SK-N-SH (cell line): ENCODE results near the gene TNFRSF21.

Experiments
- CHD2 ChIP-seq: fragments of 150-350 bp; IDR thresholded peaks from 2 replicates; pipeline ENCODE4 v1.6.1; 2018; ENCODE audit warnings: low read length; ENCODE audit not compliant: partially characterized antibody
- GABPA ChIP-seq: IDR thresholded peaks from 2 replicates; pipeline ENCODE4 v1.4.0; 2012; ENCODE audit warnings: low read depth, mild to moderate bottlenecking
- NRF1 ChIP-seq: IDR thresholded peaks from 2 replicates; pipeline ENCODE4 v1.6.1; 2012; ENCODE audit warnings: low read depth, mild to moderate bottlenecking, low read length
- REST ChIP-seq: IDR thresholded peaks from 2 replicates; pipeline ENCODE4 v1.6.1; 2012; ENCODE audit warnings: mild to moderate bottlenecking, low read depth, low read length, moderate library complexity
- ZBTB33 ChIP-seq: IDR thresholded peaks from 2 replicates; pipeline ENCODE4 v1.4.0; 2012; ENCODE audit warnings: low read depth, borderline replicate concordance
- TF ChIP-seq, protein P1 (sequence below): fragments of 200-600 bp; sonication (generic); IDR thresholded peaks from 2 replicates; pipeline ENCODE4 v1.6.1; 2017; ENCODE audit warnings: antibody characterized with exemption, mild to moderate bottlenecking, moderate library complexity
- TF ChIP-seq, protein P2 (sequence below): IDR thresholded peaks from 2 replicates; pipeline ENCODE4 v1.4.0; 2012; ENCODE audit warnings: low read depth

- TF ChIP-seq, protein P1, sequence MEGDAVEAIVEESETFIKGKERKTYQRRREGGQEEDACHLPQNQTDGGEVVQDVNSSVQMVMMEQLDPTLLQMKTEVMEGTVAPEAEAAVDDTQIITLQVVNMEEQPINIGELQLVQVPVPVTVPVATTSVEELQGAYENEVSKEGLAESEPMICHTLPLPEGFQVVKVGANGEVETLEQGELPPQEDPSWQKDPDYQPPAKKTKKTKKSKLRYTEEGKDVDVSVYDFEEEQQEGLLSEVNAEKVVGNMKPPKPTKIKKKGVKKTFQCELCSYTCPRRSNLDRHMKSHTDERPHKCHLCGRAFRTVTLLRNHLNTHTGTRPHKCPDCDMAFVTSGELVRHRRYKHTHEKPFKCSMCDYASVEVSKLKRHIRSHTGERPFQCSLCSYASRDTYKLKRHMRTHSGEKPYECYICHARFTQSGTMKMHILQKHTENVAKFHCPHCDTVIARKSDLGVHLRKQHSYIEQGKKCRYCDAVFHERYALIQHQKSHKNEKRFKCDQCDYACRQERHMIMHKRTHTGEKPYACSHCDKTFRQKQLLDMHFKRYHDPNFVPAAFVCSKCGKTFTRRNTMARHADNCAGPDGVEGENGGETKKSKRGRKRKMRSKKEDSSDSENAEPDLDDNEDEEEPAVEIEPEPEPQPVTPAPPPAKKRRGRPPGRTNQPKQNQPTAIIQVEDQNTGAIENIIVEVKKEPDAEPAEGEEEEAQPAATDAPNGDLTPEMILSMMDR, result no peak
- TF ChIP-seq CHD2, result no peak
- no peak for TF ChIP-seq ZBTB33
- TF ChIP-seq NRF1, result no peak
- TF ChIP-seq GABPA, result no peak
- TF ChIP-seq REST, result no peak
- TF ChIP-seq, protein P2, sequence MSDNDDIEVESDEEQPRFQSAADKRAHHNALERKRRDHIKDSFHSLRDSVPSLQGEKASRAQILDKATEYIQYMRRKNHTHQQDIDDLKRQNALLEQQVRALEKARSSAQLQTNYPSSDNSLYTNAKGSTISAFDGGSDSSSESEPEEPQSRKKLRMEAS, result no peak
Observed at GRCh38 chr6:47342824-47343223, 33.1 kb upstream of the TNFRSF21 start.
